Ramos (cell line): ENCODE measurements around the gene NDUFA13.

Source experiments
- in situ Hi-C: fragments of 300-500 bp; cut with MboI; formaldehyde crosslinking; loops from one replicate; pipeline ENCODE4 v1.14.3; 2022; ENCODE audit warnings: low sequenced_read_pairs; ENCODE audit not compliant: unreplicated experiment

Gene NDUFA13

DNA sequence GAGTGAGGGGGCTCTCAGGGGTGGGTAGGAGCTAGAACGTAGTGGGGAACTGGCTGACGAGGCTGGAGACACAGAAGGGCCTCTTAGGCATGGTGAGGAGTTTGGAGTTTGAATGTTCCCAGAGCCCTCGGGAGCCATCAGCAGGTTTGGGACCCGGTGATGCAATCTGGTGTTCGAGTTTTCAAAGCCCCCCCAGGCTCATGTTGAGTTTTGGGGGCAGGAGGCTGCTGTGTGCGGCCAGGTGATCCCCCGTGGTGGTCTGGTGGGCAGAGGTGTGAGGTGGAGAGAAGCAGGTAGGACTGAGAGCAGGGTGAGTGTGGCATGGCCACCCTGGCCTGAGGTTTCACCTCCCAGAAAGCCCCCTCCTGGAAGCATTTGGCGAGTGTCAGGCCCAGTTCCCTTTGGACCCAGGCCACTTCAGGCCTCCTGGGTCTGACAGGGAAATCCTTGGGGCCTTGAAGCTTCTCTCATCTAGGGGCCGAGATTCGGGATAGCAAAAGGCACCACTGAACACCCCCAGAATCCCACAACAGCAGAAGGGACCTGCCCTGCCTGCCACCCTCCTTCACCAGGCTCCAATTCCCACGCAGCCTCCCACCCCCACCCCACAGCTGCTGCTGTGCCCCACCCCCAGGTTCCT is 13.9 kb downstream of the NDUFA13 start:
- in situ Hi-C loops = loop anchor here (25.0 kb wide), 2 partner anchors 432 to 732 kb away; no protein-coding TSS in a partner anchor

DNA sequence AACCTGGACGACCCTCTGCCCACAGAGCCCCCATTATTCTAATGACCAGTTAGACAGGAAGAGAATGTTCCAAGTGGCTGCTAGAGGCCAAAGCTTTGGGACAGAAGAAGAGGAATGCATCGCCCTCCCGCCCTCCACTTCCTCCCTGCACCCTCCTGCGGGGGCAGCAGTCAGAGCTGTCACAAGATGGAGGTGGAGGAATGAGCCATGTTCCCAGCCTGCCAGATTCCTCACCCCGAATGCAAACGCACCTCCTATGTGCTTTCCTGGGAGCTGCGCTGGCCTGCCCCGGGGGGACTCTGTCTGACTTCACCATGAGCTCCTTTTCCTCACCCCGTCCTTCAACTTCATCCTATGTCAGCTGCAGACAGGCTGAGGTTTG is 14.4 kb downstream of the NDUFA13 start:
- in situ Hi-C loops = loop anchor here (25.0 kb wide), 2 partner anchors 432 to 732 kb away; no protein-coding TSS in a partner anchor

DNA sequence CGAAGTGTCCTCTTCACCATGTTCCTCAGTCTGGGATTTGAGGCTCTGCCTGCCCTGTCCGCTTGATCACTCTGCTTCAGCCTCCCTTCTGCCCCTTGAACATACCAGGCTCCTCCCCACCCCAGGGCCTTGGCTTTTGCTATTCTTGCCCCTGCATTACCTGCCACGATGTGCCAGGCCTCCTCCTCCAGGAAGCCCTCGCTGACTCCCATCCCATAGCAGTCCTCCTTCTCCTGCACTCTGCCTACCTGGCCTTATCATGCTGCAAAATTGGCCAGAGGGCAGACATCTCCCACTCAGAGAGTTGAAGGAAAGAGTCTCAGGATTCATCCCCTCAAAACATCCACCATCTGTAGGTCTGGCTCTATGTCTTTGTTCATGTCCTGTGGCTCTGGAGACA is 14.9 kb downstream of the NDUFA13 start:
- in situ Hi-C loops = loop anchor here (25.0 kb wide), 2 partner anchors 431 to 731 kb away; no protein-coding TSS in a partner anchor

DNA sequence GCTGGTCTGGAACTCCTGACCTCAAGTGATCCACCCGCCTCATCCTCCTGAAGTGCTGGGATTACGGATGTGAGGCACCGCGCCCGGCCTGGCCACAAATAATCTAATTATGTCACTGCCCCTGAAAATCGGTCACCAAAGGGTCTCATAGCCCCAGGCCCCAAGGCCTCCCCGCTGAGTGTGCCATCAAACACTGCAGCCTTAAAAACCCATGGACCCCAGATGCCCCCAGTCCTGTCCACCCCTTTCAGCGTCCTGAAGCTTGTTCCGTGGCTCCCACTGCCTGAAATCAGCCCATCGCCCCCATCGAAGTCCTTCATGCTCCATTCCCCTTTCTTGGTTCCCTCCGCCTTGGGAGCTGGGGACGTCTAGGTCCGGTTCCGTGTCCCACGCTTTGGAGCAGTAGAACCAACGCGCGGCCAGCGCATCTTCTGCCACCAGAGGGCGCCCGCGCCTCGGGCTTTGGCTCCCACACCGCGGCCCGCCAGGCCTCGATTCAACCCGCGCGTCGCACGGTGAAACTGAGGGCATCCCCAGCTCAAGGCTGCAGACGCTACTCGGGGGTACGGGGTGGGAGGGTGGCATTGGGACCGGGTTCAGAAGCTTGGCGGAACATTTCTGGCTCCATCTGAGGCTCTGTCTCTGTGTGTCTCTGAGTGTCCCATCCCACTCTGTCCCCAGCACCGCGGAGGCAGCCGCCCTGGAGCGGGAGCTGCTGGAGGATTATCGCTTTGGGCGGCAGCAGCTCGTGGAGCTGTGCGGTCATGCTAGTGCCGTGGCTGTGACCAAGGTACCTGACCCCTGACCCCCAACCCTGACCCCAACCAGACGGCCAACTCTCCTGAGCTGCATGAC is 16.2 kb downstream of the NDUFA13 start:
- in situ Hi-C loops = loop anchor here (25.0 kb wide), 2 partner anchors 430 to 730 kb away; no protein-coding TSS in a partner anchor

DNA sequence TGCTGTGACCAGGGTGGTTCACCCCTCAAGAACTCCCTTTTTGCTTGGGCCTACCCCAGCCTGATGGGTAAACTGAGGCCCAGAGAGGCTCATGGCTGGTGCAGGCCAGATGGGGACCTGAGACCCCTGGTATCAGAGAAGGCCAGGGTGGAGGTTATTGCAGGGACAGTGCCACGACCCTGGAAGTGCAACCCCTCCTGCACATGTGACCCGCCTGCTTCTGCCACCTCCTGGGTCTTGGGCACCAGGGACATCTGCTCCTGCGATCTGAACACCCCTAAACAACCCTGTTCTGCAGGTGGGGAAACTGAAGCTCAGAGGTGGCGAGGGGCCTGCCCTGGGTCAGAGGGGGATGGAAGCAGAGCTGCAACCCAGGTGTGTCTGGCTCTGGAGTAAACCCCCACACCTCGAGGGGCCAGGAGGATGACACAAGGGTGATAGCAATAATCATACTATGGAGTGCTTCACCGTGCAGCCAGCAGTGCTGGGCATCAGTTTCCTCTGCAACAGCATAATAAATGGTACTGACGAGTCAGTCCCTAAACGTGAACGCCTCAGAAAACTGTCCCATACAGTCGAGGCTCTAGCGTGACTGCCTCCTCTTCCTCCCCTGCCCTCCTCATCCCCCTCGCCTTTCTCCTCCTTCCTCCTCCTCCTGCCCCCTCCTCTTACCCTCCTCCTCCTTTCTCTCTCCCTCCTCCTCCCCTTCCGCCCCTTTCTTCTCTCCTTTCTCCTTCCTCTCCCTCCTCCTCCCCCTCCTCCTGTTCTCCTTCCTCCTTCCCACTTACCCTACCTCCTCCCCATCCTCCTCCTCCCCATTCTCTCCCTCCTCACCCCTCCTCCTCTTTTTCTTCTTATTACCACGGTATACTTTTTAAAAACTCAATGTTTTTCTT is 17.0 kb downstream of the NDUFA13 start:
- in situ Hi-C loops = loop anchor here (25.0 kb wide), 2 partner anchors 429 to 729 kb away; no protein-coding TSS in a partner anchor

DNA sequence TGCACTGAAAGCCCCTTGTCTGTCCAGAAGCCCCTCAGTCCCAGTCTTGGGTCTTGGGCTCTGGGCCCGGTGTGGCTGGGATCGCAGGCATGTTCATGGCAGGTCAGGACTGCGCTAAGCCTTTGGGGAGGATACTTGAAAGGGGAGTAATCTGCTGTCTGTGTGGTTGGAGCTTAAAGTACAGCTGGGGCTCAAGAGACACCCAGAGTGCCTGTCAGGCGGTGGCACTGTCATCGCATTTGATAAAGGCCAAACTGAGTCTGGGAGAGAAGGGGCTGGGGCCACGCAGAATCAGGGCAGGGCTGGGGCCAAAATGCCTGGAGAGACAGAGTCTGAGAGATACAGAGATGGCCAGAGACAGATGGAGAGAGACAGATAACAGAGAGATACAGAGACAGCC is 17.8 kb downstream of the NDUFA13 start:
- in situ Hi-C loops = loop anchor here (25.0 kb wide), 2 partner anchors 428 to 728 kb away; no protein-coding TSS in a partner anchor

DNA sequence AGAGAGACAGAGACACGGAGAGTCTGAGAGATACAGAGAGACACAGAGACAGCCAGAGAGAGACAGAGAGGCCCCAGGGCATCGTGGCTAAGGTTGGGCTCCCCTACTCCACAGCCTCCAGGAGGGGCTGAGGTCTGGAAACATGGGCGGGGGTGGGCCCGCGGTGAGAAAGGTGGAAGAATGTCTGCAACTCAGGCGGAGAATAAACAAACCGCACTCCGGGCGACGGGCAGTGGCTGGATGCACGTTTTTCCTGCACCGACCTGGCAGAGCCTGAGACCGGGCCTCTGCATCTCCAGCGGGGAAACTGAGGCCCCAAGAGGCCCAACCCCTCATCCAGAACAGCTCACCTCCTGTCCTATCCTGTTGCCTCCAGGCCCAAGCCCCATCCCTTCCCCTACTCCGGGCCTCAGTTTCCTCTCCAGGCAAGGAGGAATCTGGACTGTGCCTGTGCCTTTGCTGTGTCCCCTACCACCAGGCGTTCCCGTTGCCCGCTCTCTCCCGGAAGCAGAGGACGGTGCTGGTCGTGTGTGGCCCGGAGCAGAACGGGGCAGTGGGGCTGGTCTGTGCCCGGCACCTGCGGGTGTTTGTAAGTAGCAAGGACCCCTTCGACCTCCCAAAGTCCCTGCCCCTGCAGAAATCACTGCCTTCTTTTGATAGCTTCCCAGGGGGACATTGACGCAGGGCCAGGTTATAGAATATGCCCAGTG is 18.7 kb downstream of the NDUFA13 start:
- in situ Hi-C loops = loop anchor here (5.0 to 25.0 kb wide), 3 partner anchors 108 to 728 kb away; partner anchors contain the start of gene GMIP

DNA sequence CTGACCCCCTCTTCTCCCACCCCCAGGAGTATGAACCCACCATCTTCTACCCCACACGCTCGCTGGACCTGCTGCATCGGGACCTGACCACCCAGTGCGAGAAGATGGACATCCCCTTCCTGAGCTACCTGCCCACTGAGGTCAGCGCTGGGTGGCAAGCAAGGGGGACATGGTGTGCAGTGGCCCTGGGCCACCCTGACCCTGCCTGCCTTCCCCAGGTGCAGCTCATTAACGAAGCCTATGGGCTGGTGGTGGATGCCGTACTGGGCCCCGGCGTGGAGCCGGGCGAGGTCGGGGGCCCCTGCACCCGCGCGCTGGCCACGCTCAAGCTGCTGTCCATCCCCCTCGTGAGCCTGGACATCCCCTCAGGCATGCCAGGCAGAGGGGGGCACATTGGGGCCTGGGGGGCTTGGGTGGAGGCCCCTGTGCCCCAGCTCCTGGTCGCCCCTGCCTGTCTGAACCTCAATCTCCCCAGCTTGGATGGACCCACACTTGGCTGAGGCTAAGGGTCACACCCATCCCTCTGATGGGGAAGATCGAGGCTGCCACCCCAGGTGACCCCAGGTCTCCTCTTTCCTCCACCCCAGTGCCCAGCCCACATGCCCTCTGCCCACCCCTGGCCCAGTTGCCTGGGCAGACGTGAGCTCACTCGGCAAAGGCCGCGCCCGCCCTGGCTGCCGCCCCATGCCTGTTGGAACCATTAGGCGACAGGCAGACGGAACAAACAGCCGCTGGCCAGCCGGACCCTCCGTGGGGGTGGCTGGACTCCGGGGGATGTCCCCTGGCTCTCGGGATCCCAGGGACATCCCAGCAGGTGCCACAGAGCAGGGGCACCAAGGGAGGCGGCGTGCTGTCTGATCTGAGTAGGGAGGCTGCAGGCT is 19.5 kb downstream of the NDUFA13 start:
- in situ Hi-C loops = loop anchor here (5.0 to 25.0 kb wide), 3 partner anchors 107 to 727 kb away; partner anchors contain the start of gene GMIP

DNA sequence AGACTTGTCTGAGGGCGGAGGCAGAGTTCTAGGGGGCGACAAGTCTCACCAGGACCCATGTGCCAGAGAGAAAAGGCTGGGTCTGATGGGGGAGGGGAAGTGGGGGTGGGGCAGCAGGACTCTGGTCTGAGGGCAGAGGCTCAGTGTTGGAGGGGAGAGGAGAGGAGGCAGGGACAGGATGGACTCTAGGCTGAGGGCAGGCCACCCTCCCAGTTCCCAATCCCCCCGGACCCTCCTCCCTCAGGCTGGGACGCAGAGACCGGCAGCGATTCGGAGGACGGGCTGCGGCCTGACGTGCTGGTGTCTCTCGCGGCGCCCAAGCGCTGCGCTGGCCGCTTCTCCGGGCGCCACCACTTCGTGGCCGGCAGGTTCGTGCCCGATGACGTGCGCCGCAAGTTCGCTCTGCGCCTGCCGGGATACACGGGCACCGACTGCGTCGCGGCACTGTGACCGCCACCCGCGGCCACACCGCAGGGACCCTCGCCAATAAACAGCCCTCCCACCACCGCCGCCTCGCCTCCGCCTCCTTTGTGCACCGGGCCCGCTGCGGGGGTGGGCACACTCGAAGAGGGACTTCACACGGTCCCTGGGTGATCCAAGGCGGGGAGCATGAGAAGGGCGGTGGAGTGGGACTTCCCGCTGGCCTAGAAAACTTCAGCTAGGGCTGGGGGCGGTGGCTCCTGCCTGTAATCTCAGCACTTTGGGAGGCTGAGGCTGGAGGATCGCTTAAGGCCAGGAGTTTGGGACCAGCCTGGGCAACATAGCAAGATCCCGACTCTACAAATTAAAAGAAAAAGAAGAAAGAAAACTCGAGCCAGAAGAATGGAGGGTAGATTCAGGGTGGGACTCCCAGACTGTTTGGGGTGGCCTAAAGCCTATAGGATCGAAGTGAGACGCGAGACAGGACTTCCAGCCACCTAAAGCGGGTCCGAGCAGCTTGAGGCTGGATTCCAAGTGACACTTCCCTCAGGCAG is 21.3 kb downstream of the NDUFA13 start:
- in situ Hi-C loops = loop anchor here (5.0 to 25.0 kb wide), 3 partner anchors 105 to 725 kb away; partner anchors contain the start of gene GMIP

DNA sequence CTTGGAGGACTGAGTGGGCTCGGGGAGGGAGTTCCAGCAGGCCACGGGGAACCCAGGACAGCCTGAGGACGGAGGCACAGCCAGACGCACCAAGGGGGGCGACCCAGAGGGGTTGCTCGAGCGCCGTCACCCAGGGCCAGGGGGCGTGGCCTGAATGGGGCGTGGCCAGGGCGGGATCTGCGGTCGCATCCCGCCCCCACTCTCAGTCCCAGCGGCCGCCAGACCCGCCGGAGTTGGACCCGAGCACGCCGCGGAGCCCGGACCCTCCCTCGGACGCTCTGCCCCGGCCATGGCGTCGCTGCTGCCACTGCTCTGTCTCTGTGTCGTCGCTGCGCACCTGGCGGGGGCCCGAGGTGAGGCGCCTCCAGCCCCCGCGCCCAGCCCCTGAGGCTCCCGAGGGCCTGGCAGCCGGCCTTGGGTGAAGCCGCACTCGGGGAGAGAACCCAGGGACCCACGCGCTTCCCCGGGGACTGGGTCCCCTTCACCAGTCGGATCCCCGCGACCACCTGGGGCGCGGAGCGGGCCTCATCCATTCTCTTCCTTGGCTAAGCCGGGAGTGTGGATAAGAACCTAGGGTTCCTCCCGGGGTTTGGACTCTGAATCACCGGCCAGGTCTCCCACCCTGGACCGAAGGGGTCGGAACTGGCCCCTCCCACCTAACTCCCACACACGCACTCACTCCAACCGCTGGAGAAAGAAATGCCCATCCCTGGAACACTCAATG is 22.2 kb downstream of the NDUFA13 start, which contains the start of gene CILP2:
CILP2 (plus strand) TSS at position 205 of the 724 bp plus-strand sequence; CDS start at position 290, 85 bp downstream.
- in situ Hi-C loops = loop anchor here (5.0 to 25.0 kb wide), 3 partner anchors 104 to 724 kb away; partner anchors contain the start of gene GMIP

DNA sequence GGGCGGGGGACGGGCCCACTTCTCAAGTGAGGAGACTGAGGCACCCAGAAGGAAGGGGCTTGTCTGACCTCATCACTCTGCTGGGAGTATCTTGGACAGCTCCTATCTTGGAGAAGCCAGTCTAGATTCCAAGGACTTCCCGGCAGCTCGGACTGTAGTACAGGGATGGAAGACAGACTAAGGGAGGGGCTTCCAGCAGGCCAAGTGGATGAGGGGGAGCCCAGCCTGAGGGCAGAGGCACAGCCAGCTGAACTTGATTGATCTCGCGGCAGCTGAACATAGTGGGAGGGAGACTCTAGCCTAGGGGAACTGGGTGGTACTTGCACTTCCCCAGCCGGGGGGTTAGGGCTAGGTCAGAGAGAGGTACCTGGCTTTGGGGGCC is 22.8 kb downstream of the NDUFA13 start:
- in situ Hi-C loops = loop anchor here (5.0 to 25.0 kb wide), 3 partner anchors 104 to 724 kb away; partner anchors contain the start of gene GMIP

DNA sequence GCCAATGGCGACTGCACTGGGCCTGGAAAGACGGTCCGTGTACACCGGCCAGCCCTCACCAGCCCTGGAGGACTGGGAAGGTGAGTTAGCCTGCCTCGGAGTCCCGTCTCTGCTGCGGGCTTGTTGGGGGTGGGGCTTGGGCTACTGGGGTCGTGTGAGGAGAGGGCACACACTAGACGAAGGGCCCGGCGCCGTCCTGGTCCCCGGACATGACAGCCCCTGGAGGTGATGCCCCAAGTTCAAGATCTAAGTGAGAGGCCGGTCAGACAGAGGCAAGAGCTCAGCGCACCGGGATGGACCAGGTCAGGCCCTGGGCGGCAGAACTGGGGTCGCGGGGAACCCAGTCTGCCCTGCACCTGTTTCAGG is 23.7 kb downstream of the NDUFA13 start:
- in situ Hi-C loops = loop anchor here (5.0 to 25.0 kb wide), 3 partner anchors 103 to 723 kb away; partner anchors contain the start of gene GMIP

DNA sequence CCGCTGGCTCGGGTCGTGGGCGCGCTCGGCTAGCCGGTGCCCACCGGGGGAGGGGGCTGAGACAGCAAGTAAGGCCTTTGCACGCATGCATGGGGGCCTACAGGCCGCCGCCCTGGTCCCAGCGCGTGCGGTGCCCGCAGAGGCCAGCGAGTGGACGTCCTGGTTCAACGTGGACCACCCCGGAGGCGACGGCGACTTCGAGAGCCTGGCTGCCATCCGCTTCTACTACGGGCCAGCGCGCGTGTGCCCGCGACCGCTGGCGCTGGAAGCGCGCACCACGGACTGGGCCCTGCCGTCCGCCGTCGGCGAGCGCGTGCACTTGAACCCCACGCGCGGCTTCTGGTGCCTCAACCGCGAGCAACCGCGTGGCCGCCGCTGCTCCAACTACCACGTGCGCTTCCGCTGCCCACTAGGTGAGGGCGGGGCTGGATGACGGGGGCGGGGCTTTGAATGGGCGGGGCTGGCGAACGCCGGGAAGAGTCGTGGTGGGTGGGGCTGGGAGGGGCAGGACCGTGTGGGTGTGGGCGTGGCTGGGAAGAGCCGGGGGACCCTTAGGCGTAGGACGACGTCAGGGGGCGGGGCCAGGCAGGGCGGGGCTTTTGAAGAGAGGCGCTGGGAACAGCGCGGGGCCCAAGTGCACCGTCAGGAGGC is 24.2 kb downstream of the NDUFA13 start:
- in situ Hi-C loops = loop anchor here (25.0 kb wide), 2 partner anchors 422 to 722 kb away; no protein-coding TSS in a partner anchor

DNA sequence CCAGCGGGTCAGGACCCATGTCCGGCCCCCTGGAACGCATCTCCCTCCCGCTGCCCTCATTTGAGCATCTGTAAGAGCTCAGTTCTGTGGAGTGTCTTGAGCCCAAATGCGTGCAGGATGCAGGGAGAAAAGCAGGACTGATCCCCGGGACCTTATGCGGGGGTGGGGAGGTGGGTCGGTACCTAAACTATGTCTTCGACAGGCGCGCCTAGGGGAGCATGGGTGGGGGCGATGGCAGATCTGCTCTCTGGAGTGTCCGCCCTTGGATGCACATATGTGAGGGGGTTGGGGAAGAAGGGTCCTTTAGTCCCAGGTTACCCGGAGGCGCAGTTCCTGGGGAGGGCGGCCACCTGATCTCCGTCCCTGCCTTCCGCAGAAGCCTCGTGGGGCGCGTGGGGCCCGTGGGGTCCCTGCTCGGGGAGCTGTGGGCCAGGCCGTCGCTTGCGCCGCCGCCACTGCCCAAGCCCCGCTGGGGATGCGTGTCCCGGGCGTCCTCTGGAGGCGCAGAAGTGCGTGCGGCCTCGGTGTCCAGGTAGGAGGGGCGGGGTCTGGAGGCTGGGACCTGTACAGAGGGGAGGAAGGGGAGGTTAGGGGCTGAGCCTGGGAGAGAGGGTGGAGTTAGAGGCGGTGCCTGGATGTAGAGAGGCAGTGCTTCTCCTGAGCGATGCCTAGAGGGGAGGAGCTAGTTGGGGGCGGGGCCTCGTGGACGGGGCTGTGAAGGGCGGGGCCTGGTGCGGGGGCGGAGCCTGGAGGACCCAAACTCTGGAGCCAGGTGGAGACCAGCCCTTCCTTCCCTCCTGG is 24.9 kb downstream of the NDUFA13 start:
- in situ Hi-C loops = loop anchor here (25.0 kb wide), 2 partner anchors 421 to 721 kb away; no protein-coding TSS in a partner anchor

DNA sequence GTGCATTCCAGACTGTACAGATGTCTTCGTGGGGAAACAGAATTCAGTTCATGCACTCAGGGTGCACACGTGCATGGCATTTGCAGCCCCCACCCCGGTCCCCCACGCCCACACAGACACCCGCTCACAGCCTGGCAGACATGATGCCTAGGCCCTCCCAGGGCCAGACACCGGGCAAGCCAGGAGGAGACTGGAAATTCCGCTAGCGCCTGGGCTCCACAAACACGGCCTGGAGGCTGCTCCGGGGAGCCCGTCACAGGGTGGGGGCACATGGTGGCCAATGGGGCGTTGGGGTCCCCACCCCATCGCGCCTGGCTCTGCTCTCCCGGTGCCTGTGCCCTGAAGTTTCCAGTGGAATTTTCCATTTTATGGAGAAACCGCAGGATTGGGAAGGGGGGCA is 25.6 kb downstream of the NDUFA13 start:
- in situ Hi-C loops = loop anchor here (25.0 kb wide), 2 partner anchors 421 to 721 kb away; no protein-coding TSS in a partner anchor
